Large intestine (tissue), 3 donors: Measurements from ENCODE around the gene ALK. TPM values are rescaled to one million over a fixed set of nuclear protein-coding genes. Genes with fewer than 3 reads are reported as not detected.
A peak's percentile ranks its signal among the peaks of the same experiment; 100 is the strongest.

Source experiments
- DNase-seq, 2 donors: peaks; one replicate each; pipeline versions ENCODE4 v3.0.0 to v3.0.0-alpha.2; 2013
- H3K27ac ChIP-seq: one replicate; pipeline ENCODE4 v1.5.1; 2013; ENCODE audit warnings: low read length
- H3K27me3 ChIP-seq: 2 replicates; pipeline ENCODE4 v1.6.1; 2013; ENCODE audit warnings: low read length; ENCODE audit not compliant: control insufficient read depth, insufficient read depth
- H3K36me3 ChIP-seq: 2 replicates; pipeline ENCODE4 v1.6.1; 2013; ENCODE audit warnings: low read length; ENCODE audit not compliant: control insufficient read depth, insufficient read depth
- H3K4me1 ChIP-seq: one replicate; pipeline ENCODE4 v1.6.1; 2013; ENCODE audit warnings: low read length; ENCODE audit not compliant: control insufficient read depth, insufficient read depth
- H3K4me3 ChIP-seq: one replicate; pipeline ENCODE4 v1.5.1; 2013; ENCODE audit warnings: low read length
- H3K9me3 ChIP-seq: one replicate; pipeline ENCODE4 v1.6.1; 2013; ENCODE audit warnings: mild to moderate bottlenecking, low read depth, low read length, moderate library complexity; ENCODE audit not compliant: control insufficient read depth
- WGBS: methylation state at CpG from one replicate; pipeline ENCODE4 v1.1.5; 2013; ENCODE audit warnings: low lambda C conversion rate; ENCODE audit not compliant: insufficient coverage; 5-methylcytosine and 5-hydroxymethylcytosine counted together
- polyA plus RNA-seq: library from polyadenylated mRNA; unstranded; fragments of 120-200 nt; gene quantifications from one replicate; pipeline ENCODE4 v1.2.1, GENCODE V29; 2013

Gene ALK
- polyA plus RNA-seq, 1 donor = 1.5 TPM

- no peak for DNase-seq
- Histone ChIP-seq H3K36me3 (no peaks in the 10 kb centered on the region), H3K27ac (no peak overlapping the region), H3K27me3 (peaks cover 5% of the 10 kb centered on the region), H3K4me3 (no peak overlapping the region), H3K9me3 (no peaks in the 10 kb centered on the region), H3K4me1 (no peaks in the 10 kb centered on the region)
- WGBS = no CpG with 5 or more reads among the region's 9 CpGs
Observed at GRCh38 chr2:29229640-29230039, 691.7 kb downstream of the ALK start.

GRCh38 chr2:29228947-29229346 is 692.4 kb downstream of the ALK start:
- Histone ChIP-seq H3K4me3 (no peak overlapping the region), H3K27me3 (peaks cover 3% of the 10 kb centered on the region), H3K36me3 (no peaks in the 10 kb centered on the region), H3K9me3 (no peaks in the 10 kb centered on the region), H3K4me1 (no peaks in the 10 kb centered on the region), H3K27ac (no peak overlapping the region)
- no CpG with 5 or more reads among the region's 9 CpGs for WGBS
- no peak for DNase-seq

GRCh38 chr2:29227935-29228675 is 693.3 kb downstream of the ALK start:
- Histone ChIP-seq H3K9me3 (no peaks in the 10 kb centered on the region), H3K36me3 (no peaks in the 10 kb centered on the region), H3K27me3 (peaks cover 3% of the 10 kb centered on the region), H3K27ac (no peak overlapping the region), H3K4me1 (no peaks in the 10 kb centered on the region), H3K4me3 (no peak overlapping the region)
- WGBS = no CpG with 5 or more reads among the region's 15 CpGs
- DNase-seq = no peak

- Histone ChIP-seq H3K27ac (no peak overlapping the region), H3K4me1 (no peaks in the 10 kb centered on the region), H3K4me3 (no peak overlapping the region), H3K27me3 (peaks cover 3% of the 10 kb centered on the region), H3K9me3 (no peaks in the 10 kb centered on the region), H3K36me3 (no peaks in the 10 kb centered on the region)
- whole genome bisulfite sequencing = no CpG with 5 or more reads among the region's 7 CpGs
- DNase-seq = no peak
Observed at GRCh38 chr2:29226808-29227207, 694.6 kb downstream of the ALK start.

GRCh38 chr2:29226375-29226774 is 695.0 kb downstream of the ALK start:
- no peak for DNase-seq
- Histone ChIP-seq H3K4me1 (no peaks in the 10 kb centered on the region), H3K4me3 (no peak overlapping the region), H3K27ac (no peak overlapping the region), H3K9me3 (no peaks in the 10 kb centered on the region), H3K27me3 (peaks cover 3% of the 10 kb centered on the region), H3K36me3 (no peaks in the 10 kb centered on the region)
- no CpG with 5 or more reads among the region's 3 CpGs for WGBS

- H3K4me1 ChIP-seq = no peaks in the 10 kb centered on the region
- H3K27ac ChIP-seq = no peak overlapping the region
- DNase-seq = no peak
- no CpG with 5 or more reads among the region's 8 CpGs for WGBS
- no peaks in the 10 kb centered on the region for H3K9me3 ChIP-seq
- H3K36me3 ChIP-seq = no peaks in the 10 kb centered on the region
- H3K4me3 ChIP-seq = no peak overlapping the region
- H3K27me3 ChIP-seq = peaks cover 3% of the 10 kb centered on the region
Observed at GRCh38 chr2:29225814-29226213, 695.6 kb downstream of the ALK start.

GRCh38 chr2:29224693-29225551 is 696.5 kb downstream of the ALK start:
- H3K4me1 ChIP-seq = no peaks in the 10 kb centered on the region
- no peak overlapping the region for H3K4me3 ChIP-seq
- DNase-seq = no peak
- no peaks in the 10 kb centered on the region for H3K36me3 ChIP-seq
- H3K27ac ChIP-seq = no peak overlapping the region
- H3K27me3 ChIP-seq = peaks cover 3% of the 10 kb centered on the region
- no CpG with 5 or more reads among the region's 17 CpGs for WGBS
- no peaks in the 10 kb centered on the region for H3K9me3 ChIP-seq

- DNase-seq = peak; percentile 9 to 17
- 71% methylated on average over 1 of the region's 7 CpGs for WGBS
Observed at GRCh38 chr2:29223851-29224692, 697.3 kb downstream of the ALK start.

GRCh38 chr2:29223257-29223656 is 698.1 kb downstream of the ALK start:
- H3K27me3 ChIP-seq = no peaks in the 10 kb centered on the region
- no peak for DNase-seq
- no peak overlapping the region for H3K27ac ChIP-seq
- no peaks in the 10 kb centered on the region for H3K36me3 ChIP-seq
- no peaks in the 10 kb centered on the region for H3K4me1 ChIP-seq
- WGBS = no CpG with 5 or more reads among the region's 11 CpGs
- no peak overlapping the region for H3K4me3 ChIP-seq
- H3K9me3 ChIP-seq = no peaks in the 10 kb centered on the region

More at GRCh38 chr2:29223851-29224692, 697.3 kb downstream of the ALK start:
- H3K4me1 ChIP-seq = no peaks in the 10 kb centered on the region
- no peaks in the 10 kb centered on the region for H3K9me3 ChIP-seq
- H3K36me3 ChIP-seq = no peaks in the 10 kb centered on the region
- H3K27me3 ChIP-seq = no peaks in the 10 kb centered on the region
- no peak overlapping the region for H3K27ac ChIP-seq
- no peak overlapping the region for H3K4me3 ChIP-seq
